Neural progenitor cell (in vitro differentiated cells): ENCODE measurements around the gene CACNA1C.

Experiments used
- CTCF ChIP-seq: fragments of 200-600 bp; sonication (generic); IDR thresholded peaks from 2 replicates; pipeline ENCODE4 v1.5.1; 2017; ENCODE audit warnings: antibody characterized with exemption, mild to moderate bottlenecking
- EZH2phosphoT487 ChIP-seq: fragments of 200-600 bp; sonication (generic); IDR thresholded peaks from 2 replicates; pipeline ENCODE4 v1.6.1; 2017; ENCODE audit warnings: antibody characterized with exemption

GRCh38 chr12:2397356-2398045 is 344.7 kb downstream of the CACNA1C start:
- TF ChIP-seq EZH2phosphoT487 (no peak), CTCF (no peak)
